Stimulated activated naive CD4-positive, alpha-beta T cell (primary cell): ENCODE measurements around the gene TMEM45B.
A peak's percentile ranks its signal among the peaks of the same experiment; 100 is the strongest.
"Not testable (repeated sequence)": the region's sequence is repeated elsewhere in the genome, so short reads cannot be mapped to it uniquely, and the experiment has no call there.

Source experiments
- DNase-seq, 6 experiments: peaks; one replicate each; lab custom pipeline; 2025; lab: John Stamatoyannopoulos, UW

Gene TMEM45B

DNA sequence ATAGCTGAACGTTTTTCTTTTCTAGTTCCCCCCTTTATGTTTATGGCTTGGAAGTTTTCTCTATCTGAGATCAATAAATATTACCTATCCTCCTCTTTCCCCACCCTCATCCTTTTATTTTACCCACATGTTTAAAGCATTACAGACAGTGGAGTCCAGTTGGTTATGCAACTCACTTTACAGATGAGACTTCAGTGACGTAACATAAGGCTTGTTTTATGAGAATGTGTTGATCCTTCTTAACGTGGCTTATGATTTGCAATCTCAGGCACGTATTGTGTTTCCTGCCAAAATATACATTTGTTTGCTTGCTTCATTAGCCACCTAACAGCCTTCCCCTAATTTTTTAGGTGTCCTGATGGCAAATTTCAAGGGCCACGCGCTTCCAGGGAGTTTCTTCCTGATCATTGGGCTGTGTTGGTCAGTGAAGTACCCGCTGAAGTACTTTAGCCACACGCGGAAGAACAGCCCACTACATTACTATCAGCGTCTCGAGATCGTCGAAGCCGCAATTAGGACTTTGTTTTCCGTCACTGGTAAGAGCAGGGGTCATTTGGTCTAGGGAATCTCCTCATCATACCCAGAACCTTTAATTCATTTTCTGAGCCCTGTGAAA lies 36.6 kb downstream of the TMEM45B start:
- DNase-seq = no peak

DNA sequence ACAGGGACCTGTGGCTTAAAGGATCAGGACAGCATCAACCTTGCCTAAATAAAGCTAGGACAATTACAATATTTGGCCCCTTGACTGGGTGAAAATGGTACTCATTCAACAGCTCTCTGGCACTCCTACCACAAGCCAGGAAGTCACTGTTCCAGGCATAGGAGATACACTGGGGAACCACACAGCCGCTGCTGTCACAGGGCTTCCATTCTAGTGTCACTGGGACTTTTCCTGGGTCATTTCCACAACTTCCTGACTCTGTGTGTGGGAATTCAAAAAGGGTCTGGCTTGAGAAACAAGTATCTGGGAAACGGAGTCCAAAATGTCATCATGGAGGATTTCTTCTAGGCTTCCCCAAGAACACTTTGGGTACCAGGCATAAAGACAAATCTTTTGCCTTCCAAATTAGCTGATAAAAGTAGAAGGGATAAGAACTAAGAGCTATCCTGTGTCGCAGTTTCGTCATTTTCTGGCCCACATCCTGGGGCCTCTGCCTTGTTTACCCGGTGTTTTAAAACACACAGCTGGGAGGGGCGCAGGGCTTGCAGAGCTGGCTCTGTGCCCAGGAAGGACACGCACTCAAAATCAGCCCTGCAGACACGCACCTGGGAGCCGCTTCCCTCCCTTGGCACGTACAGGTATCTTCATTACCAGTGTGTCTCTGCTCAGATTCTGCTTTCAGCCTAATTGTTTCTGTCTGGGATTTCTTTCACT lies 38.0 kb downstream of the TMEM45B start:
- DNase-seq = peak; percentile 47 to 95 (median 82)

GRCh38 chr11:129854232-129854805 lies 38.7 kb downstream of the TMEM45B start:
- no peak for DNase-seq

DNA sequence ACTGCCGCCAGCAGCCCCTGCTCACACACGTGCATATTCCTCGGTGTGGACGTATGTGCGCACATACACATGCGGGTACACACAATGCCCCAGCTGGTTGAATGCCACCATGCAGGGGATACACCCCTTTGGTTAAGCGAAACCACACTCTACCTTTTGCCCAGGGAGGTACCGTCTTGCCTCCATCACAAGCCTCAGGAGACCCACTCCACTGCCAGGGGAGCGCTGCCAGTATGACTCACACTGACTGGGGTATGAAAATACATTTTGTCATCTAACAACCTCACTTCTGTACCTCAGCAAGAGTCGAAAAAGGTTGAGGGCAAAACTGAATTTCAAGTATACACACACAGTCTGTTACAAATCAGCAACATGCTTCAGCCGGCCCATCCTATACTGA lies 39.4 kb downstream of the TMEM45B start:
- DNase-seq = no peak

- DNase-seq = no peak
These were observed 40.4 kb downstream of the TMEM45B start for GRCh38 chr11:129856036-129856435.

GRCh38 chr11:129861702-129862522 lies 46.3 kb downstream of the TMEM45B start:
- no peak for DNase-seq

DNA sequence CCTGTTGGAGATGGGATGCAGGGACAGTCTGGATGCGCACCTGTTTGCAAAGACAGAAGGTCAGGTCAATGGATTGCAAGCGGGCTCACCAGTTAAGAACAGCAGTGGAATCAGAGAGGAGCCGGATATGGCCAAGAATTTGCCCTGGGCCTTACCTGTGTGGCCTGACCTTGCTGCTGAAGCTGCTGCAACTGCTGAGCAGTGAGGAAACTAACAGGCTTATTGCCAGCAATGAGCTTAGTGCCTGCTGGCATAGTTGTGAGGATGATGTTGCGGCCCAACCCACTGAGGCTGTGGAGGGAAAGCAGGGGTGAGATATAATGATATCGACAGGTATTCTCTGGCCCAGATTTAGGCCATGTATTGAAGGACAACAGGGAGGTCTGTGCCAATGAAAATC lies 49.2 kb downstream of the TMEM45B start:
- no peak for DNase-seq

- no peak for DNase-seq
These were observed 50.1 kb downstream of the TMEM45B start for GRCh38 chr11:129865701-129866100.

- DNase-seq = no peak
These were observed 50.7 kb downstream of the TMEM45B start for GRCh38 chr11:129866311-129866710.

DNA sequence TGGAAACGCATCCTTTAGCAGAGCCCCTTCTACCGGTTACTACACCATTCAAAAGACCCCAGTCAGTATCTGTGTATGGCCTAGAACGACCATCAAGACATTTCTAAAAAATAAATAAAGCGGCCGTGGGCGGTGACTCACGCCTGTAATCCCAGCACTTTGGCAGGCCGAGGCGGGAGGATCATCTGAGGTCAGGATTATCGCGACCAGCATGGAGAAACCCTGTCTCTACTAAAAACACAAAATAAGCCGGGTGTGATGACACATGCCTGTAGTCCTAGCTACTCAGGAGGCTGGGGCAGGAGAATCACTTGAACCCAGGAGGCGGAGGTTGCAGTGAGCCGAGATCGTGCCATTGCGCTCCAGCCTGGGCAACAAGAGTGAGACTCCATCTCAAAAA lies 53.0 kb downstream of the TMEM45B start:
- not testable (repeated sequence) for DNase-seq

- DNase-seq = no peak
These were observed 56.3 kb downstream of the TMEM45B start for GRCh38 chr11:129871914-129872313.

DNA sequence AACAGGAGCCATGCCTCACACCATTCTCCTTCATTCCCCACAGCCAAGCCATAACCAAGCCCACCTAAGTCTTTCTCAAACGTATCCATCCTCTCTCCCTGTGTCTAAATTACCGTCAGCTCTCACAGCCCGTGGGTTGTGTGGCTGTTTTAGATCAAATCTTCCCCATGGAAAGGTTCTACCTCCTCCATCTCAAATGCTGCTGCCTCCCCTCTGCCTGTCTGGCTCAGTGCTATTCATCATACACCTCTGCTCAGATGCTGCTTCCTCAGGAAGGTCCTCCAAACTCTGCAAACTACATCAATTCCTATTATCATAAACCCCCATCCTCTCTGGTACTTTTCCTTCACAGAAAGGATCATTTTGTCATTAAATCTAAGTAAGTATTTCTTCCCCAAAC lies 64.7 kb downstream of the TMEM45B start:
- no peak for DNase-seq

GRCh38 chr11:129881570-129882170 lies 66.0 kb downstream of the TMEM45B start:
- DNase-seq = peak; percentile 10 to 52 (median 28)

- no peak for DNase-seq
These were observed 68.9 kb downstream of the TMEM45B start for GRCh38 chr11:129884581-129884980.

GRCh38 chr11:129885381-129885780 lies 69.7 kb downstream of the TMEM45B start:
- no peak for DNase-seq

GRCh38 chr11:129888451-129888850 lies 72.8 kb downstream of the TMEM45B start:
- DNase-seq = peak in 5 of 6 experiments; percentile 2 to 59 (median 34)

GRCh38 chr11:129894278-129895125 lies 78.9 kb downstream of the TMEM45B start:
- DNase-seq = peak in 1 of 6 experiments; percentile 53

DNA sequence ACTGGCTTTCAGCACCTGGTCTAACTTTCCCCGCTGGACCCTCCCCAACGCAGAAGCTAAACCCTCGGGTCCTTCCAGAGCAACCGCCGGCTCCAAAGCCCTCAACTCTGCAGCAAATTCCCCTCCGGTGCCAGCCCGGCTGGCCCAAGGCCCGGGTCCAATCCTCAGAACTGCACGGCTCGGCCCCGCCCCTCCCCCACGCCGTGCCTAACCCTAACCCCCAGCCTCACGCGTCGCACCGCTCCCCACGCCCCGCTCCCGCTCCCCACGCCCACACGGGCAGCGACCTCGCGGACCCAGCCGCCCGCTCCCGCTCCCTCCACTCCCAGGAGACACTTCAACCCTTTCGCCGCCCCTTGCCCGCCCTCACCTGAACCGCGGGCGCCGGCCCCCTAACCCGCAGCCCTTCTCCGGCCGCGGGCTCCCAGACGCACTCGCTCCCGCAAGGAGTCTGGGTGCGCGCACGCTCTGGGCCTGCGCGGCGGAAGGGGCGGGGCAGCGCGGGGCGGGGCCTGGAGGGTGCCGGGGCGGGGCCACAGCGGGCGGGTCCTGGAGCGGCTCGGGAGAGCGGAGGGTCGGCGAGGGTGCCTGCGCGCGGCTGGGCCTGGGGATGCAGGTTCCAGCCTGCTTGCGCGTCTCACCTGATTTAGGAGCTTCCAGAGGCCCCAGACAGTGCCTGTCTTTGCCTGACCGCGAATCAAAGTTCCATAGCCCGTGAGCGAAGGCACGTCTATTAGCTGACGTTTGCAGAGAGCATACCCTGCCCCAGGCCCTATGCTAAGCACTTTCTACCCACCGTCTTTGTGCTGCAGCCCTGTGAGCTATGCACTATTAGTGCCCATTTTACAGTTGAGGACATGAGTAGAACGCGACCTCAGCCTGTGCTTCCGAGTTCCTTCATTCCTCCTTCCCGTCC lies 79.7 kb downstream of the TMEM45B start, which contains the start of gene NFRKB:
NFRKB (minus strand) TSS at position 453 of the 916 bp plus-strand sequence. CDS start 2,729 bp downstream, outside the sequence.
- peak; percentile 66 to 93 (median 86) for DNase-seq

GRCh38 chr11:129896062-129896461 lies 80.4 kb downstream of the TMEM45B start:
- no peak for DNase-seq

DNA sequence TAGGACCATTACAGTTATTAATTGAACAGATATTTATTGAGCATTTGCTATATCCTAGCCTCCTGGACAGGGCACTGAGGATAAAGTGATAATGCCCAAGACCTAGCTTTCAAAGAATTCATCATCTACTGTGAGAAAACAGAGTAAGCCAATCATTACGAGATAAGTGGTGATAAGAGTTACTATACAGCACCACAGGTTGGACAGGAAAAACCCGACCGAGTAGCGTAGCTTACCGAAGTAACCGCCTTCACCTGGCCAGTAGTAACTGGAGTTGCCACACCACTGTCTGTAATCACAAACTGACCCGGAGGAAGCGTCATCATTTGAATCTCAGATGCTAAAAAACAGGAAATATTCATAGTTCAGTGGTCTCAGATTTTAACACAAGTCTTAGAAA lies 89.8 kb downstream of the TMEM45B start:
- no peak for DNase-seq
